Stimulated activated naive CD4-positive, alpha-beta T cell (primary cell): ENCODE results near the gene LHFPL2.

Experiments
- DNase-seq, 6 experiments: peaks; one replicate each; lab custom pipeline; 2025; lab: John Stamatoyannopoulos, UW

Gene LHFPL2

DNA sequence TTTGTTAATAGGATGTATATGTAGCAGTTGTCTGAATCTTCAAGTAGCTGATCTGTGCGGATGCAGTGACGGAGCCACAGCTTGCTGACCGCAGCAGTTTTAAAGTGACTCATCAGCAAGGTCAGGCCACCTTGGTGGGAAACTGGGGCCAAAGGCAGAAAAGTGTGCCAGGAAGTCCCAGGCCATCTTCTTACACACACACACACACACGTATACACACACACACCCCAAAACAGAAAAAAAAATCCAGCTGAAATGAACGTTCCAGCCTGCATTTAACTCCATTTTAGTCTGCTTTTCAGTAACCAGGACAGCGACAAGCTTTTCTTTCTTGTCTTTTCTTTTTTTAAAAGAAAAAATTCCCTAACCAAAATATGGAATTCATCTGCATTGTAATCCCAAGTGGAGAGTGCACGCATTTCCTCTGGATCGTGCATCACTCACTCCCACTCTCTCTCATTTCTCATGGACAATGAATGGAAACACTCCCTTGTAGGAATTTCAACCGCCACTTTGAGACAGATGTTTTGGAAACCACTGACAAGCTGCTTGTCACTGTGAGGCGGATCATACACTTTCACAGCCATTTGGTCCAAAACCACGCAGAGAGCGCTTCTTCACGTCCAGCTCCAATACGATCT lies 103.9 kb downstream of the LHFPL2 start:
- no peak for DNase-seq

DNA sequence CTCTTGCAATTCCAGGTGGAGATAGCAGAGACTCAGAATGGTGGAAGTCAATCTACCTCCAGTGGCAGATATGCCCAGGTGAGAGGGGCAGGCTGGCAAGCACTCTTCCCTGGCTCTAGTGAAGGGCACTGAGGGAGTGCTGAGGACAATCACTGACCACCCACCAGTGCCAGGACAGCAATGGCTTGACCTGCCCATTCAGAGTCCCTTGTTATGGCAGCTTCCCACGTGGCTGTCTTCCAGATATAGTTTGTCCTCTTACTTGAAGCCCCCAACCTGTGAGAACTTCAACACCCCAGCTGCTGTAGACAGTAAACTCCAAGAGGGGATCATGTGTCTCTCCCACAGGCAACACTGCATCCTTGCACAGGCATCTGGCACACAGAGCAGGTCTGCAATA lies 104.7 kb downstream of the LHFPL2 start:
- DNase-seq: no peak

DNA sequence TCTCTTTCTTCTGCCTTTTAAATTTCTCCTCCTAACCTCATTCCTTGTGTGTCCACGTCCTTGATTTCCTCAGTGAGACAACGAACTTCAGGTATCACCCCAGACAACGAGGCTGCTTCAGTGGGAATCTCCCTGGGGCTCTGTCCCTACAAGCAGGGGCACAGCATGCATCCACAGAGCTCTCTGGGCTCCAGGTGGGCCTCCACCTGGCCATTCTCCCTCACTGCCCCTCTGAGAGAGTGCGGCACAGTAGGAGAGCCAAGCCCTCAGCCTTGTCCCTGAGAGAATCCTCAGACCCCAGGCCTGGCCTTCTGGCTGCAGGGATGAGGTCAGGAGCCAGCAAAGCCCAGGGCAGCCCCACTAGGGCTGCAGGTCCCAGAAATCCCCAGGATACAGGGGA lies 105.3 kb downstream of the LHFPL2 start:
- no peak for DNase-seq

GRCh38 chr5:78542321-78542840 lies 106.2 kb downstream of the LHFPL2 start:
- no peak for DNase-seq

- no peak for DNase-seq
Observed at GRCh38 chr5:78541086-78541654, 107.4 kb downstream of the LHFPL2 start.

DNA sequence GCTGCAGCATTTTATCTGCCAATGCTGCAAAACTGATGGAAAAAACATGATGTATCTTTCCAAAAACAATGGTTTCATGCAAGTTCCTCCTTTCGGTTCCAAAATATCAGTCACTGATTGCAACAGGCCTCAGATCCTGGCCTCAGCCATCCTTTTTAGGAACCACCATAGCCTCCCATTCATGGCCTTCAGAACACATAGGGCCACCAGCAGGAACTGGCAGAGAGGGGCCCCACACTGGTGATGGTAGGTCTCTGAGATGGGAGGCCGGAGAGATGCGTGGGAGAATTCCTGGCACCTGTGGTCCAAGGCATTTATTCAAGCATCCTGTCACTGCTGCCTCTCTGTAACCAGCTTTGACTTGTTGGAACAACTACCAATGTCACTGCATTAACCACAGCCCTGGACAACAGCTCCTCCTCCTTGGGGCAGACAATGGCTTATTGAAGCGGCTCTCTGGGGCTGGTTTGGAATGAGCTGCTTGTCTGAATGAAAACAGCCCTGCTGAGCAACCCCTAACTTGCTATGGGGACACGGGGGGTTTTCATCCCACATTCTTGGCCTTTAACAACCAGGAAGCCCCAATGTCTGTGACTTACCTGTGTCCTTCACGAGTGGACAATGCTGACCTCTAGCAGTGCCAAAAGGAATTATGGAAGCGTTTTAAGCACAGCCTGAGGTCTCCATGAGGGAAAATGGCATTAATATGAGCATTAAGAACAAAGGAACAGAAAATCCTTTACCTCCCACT lies 108.1 kb downstream of the LHFPL2 start:
- no peak for DNase-seq

GRCh38 chr5:78538240-78538850 lies 110.2 kb downstream of the LHFPL2 start:
- DNase-seq: no peak

DNA sequence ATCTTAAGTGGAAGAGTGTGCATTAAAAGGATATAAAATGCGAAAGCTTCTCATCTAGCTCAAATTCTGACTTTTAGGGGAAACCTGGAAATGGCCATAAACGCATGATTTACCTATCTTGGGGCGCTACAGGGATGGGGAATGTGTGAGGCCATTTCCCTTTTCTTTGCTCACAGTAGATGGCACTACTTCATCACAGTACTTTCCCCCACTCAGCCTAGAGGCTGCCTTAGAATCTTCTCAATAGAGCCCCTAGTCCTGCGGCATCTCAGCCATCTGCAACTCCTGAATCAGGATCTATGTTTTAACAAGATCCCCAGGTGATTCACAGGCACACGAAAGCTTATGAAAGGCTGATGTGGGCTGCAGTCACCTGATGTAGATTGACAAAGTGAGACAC lies 110.8 kb downstream of the LHFPL2 start:
- no peak for DNase-seq

DNA sequence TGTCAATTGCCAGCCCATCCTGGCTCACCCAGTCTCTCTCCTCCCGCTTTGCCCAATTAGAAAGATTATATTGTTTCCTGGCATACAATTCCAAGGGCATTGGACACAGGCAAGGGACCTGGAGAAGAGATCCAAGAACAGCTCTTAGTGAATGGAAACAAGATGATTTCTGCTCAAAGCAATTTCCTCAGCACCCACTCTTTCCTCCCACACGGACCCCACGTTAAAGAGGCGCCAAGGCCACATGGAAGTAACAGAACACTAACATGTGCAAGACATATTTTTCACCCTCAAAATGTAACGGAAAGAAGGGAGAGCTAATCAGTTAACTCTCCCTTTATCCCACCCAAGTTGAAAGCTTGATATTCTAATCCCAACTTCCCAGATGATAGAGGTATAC lies 111.2 kb downstream of the LHFPL2 start:
- no peak for DNase-seq

DNA sequence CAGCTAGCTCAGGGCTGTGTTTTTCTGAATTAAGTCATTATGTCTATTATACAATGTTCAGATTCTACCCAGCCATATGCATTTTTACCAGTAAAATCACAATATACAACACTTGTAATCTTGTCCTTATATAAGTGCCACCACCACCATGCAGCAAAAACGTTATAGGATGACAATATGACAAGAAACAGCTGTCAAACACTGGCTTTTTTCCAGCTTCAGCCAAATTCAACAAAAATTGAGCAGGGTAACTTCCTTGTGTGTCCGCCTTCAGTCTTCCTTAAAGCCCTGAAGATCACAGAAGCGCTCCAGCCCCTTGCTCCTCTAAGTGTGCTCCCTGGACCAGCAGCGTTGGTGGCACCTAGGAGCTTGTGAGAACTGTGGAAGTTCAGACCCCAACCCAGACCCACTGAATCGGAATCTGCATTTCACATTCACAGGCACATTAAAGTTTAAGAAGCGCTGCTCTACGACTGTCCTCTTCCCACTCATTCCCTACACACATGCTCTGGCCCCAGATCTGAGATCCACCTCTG lies 111.8 kb downstream of the LHFPL2 start:
- DNase-seq: no peak

GRCh38 chr5:78534905-78535200 lies 113.7 kb downstream of the LHFPL2 start:
- no peak for DNase-seq

- DNase-seq: no peak
Observed at GRCh38 chr5:78534148-78534904, 114.2 kb downstream of the LHFPL2 start.

DNA sequence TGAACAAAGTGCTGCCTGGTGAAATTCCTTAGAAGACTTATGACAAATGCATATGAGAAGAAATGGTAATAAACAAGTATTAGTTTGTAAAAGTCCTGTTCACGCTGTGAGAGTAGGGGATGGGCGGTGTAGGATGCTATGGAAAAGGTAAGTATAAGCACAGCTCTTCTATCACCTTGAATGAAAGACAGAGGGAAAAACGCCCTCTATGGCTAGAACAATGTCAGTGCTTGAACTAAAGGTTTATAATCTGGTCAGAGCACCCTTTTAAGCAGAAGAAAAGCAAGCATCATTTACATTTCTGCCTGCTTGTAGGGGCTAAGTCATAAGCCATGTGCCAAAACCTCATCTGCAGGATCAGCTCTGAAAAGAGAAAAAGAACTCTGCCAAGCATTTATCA lies 115.2 kb downstream of the LHFPL2 start:
- no peak for DNase-seq

DNA sequence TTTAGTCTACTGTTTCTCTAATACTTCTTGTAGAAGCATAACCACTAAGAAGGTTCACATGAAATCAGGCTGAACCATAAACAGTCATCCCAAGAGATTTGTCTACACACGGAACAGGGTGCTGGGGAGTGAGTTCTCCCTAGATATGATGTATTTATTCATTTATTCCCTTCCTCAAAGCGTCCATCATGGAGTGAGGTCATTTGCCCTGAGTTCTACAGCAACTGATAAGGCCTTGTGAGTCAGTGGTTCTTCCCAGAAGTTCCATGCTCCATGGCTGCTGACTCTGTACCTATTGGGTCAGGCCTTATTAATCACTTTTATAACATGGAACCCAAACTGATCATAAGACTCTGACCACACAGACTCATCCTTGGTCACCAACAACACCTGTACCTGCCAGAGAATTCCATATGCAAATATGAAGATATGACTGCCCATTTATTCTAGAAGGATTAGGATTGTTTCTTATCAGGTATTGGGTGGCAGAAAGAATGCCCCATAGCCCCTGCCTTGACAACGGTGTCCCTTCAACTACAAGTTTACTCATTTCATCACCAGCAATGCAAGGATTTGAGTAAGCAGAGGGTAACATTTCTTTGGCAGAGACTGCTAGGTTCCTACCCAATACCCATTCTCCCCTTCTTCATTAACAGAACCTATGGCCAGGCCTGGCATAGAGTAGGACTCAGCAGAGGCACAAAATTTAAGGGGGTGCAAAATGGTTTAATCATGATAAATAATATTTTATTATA lies 118.1 kb downstream of the LHFPL2 start:
- no peak for DNase-seq

GRCh38 chr5:78527925-78528324 lies 120.6 kb downstream of the LHFPL2 start:
- DNase-seq: no peak

- DNase-seq: no peak
Observed at GRCh38 chr5:78527054-78527859, 121.3 kb downstream of the LHFPL2 start.

GRCh38 chr5:78526049-78526525 lies 122.5 kb downstream of the LHFPL2 start:
- no peak for DNase-seq

DNA sequence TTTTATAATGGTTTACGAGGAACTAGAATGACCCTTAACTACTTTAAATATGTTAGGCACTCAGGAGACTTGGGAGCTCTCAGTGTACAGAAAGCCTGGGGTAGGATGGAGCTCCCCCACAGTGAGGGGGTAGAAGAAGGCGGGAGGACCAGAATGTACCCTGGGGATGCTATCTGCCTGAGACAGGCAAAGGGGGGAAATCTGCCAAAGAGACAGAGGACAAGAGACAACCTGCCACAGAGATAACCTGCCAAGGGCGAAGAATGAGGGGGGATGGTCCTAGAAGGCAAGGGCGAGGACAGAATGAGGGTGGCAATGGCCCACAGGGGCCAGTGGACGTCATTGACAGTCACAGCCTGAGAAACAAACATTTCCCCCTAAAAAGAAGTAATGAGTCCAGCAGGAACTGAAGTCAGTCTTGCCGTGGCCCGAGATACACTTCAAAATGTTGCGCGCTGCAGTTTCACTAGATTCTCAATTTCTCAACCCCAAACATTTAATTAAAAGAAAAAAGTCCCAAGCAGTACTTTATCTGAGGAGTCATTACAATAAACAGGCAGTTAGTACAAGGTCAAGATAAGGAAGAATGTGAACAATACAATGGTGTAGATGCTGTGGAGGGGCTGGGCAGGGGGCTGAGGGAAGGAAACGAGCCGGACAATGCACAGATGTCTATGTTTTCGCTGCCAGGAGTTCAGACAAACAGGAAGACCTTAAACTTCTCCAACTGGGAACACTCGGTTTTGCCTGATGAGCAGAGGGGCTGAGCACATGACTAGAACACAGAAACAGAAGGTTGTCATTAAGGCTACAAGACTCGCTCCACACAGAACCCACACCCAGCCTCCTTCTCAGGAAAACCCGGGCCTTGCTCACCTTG lies 125.0 kb downstream of the LHFPL2 start:
- no peak for DNase-seq
